HFFc6 (cell line): ENCODE data around the gene MIS18A. TPM values are rescaled to one million over a fixed set of nuclear protein-coding genes. Genes with fewer than 3 reads are reported as not detected.

ENCODE experiments used
- DNase-seq: peaks from one replicate; pipeline ENCODE4 v3.0.0-alpha.2; 2018
- H3K27ac Mint-ChIP-seq: 2 replicates; pipeline ENCODE4 v1.8.0; 2020; ENCODE audit warnings: mild to moderate bottlenecking, mixed read lengths
- H3K27me3 Mint-ChIP-seq: 2 replicates; pipeline ENCODE4 v1.8.0; 2021; ENCODE audit warnings: mild to moderate bottlenecking, moderate library complexity, mixed read lengths; ENCODE audit not compliant: insufficient read depth
- H3K36me3 Mint-ChIP-seq: 2 replicates; pipeline ENCODE4 v1.8.0; 2021; ENCODE audit warnings: low read depth, mixed read lengths
- H3K4me1 Mint-ChIP-seq: 2 replicates; pipeline ENCODE4 v1.8.0; 2020; ENCODE audit warnings: low read depth, mixed read lengths
- H3K4me3 Mint-ChIP-seq: 2 replicates; pipeline ENCODE4 v1.8.0; 2020; ENCODE audit warnings: mild to moderate bottlenecking, moderate library complexity, mixed read lengths
- H3K9me3 Mint-ChIP-seq: 2 replicates; pipeline ENCODE4 v1.8.0; 2020; ENCODE audit warnings: mild to moderate bottlenecking, mixed read lengths
- CTCF ChIP-seq: fragments of 200-600 bp; sonication (generic); IDR thresholded peaks from 2 replicates; pipeline ENCODE4 v1.5.0; 2021; ENCODE audit warnings: antibody characterized with exemption, mild to moderate bottlenecking
- total RNA-seq, 6 experiments: library from RNA; stranded (reverse); fragmentation: NEBNext Ultra II Directional; extraction: Animal tissue kit (Norgen Biotek cat#: 25700); gene quantifications; 2 replicates in 1 of 6; 3 replicates in 5 of 6; pipeline ENCODE4 v1.2.3, GENCODE V29; 2021

The MIS18A gene
- total RNA-seq, 6 experiments from 2014 or later = 8.6 to 17.4 (median 14.9) TPM

GRCh38 chr21:32304998-32305397, 26.1 kb upstream of the MIS18A start:
- Mint-ChIP-seq H3K27ac (no peak overlapping the region), H3K36me3 (peaks cover 25% of the 10 kb centered on the region), H3K4me1 (no peaks in the 10 kb centered on the region), H3K9me3 (no peaks in the 10 kb centered on the region), H3K27me3 (peaks cover 2% of the 10 kb centered on the region; the same call in 1 of the 2 replicates), H3K4me3 (no peak overlapping the region)
- no peak for TF ChIP-seq CTCF
- DNase-seq = no peak

GRCh38 chr21:32303385-32303784, 24.5 kb upstream of the MIS18A start:
- H3K27ac Mint-ChIP-seq = no peak overlapping the region

GRCh38 chr21:32302560-32302959, 23.7 kb upstream of the MIS18A start:
- no peaks in the 10 kb centered on the region for H3K9me3 Mint-ChIP-seq
- H3K4me1 Mint-ChIP-seq = no peaks in the 10 kb centered on the region
- no peak for DNase-seq
- H3K27me3 Mint-ChIP-seq = peaks cover 2% of the 10 kb centered on the region; the same call in 1 of the 2 replicates
- no peak for TF ChIP-seq CTCF
- no peak overlapping the region for H3K27ac Mint-ChIP-seq
- H3K4me3 Mint-ChIP-seq = no peak overlapping the region
- peaks cover 25% of the 10 kb centered on the region for H3K36me3 Mint-ChIP-seq

More at GRCh38 chr21:32303385-32303784, 24.5 kb upstream of the MIS18A start:
- Mint-ChIP-seq H3K4me1 (no peaks in the 10 kb centered on the region), H3K36me3 (peaks cover 25% of the 10 kb centered on the region), H3K4me3 (no peak overlapping the region), H3K27me3 (peaks cover 2% of the 10 kb centered on the region; the same call in 1 of the 2 replicates), H3K9me3 (no peaks in the 10 kb centered on the region)
- no peak for TF ChIP-seq CTCF
- DNase-seq = no peak

GRCh38 chr21:32301596-32301995, 22.7 kb upstream of the MIS18A start:
- peaks cover 2% of the 10 kb centered on the region; the same call in 1 of the 2 replicates for H3K27me3 Mint-ChIP-seq
- peaks cover 19% of the 10 kb centered on the region for H3K36me3 Mint-ChIP-seq
- no peak overlapping the region for H3K27ac Mint-ChIP-seq
- H3K9me3 Mint-ChIP-seq = no peaks in the 10 kb centered on the region
- no peaks in the 10 kb centered on the region for H3K4me1 Mint-ChIP-seq
- H3K4me3 Mint-ChIP-seq = no peak overlapping the region
- no peak for DNase-seq
- TF ChIP-seq CTCF = no peak

- H3K9me3 Mint-ChIP-seq = no peaks in the 10 kb centered on the region
- TF ChIP-seq CTCF = no peak
- H3K4me3 Mint-ChIP-seq = no peak overlapping the region
- DNase-seq = no peak
- H3K4me1 Mint-ChIP-seq = no peaks in the 10 kb centered on the region
- H3K36me3 Mint-ChIP-seq = peaks cover 12% of the 10 kb centered on the region
- H3K27me3 Mint-ChIP-seq = peaks cover 2% of the 10 kb centered on the region; the same call in 1 of the 2 replicates
- no peak overlapping the region for H3K27ac Mint-ChIP-seq
Measured at GRCh38 chr21:32300117-32300681, 21.4 kb upstream of the MIS18A start.
